ENCODE measurements around the gene ABCC1.

Gene ABCC1

GRCh38 chr16:15996432-15997109 is 47.2 kb downstream of the ABCC1 start:
- TF ChIP-seq, protein P1, sequence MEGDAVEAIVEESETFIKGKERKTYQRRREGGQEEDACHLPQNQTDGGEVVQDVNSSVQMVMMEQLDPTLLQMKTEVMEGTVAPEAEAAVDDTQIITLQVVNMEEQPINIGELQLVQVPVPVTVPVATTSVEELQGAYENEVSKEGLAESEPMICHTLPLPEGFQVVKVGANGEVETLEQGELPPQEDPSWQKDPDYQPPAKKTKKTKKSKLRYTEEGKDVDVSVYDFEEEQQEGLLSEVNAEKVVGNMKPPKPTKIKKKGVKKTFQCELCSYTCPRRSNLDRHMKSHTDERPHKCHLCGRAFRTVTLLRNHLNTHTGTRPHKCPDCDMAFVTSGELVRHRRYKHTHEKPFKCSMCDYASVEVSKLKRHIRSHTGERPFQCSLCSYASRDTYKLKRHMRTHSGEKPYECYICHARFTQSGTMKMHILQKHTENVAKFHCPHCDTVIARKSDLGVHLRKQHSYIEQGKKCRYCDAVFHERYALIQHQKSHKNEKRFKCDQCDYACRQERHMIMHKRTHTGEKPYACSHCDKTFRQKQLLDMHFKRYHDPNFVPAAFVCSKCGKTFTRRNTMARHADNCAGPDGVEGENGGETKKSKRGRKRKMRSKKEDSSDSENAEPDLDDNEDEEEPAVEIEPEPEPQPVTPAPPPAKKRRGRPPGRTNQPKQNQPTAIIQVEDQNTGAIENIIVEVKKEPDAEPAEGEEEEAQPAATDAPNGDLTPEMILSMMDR (IDR thresholded peaks at IDR 0.05) = no peak
- TF ChIP-seq ZFX (IDR thresholded peaks at IDR 0.05; ENCODE audit: borderline replicate concordance) = no peak
- no peak overlapping the region for H3K27ac ChIP-seq

- H3K27ac ChIP-seq = no peak overlapping the region
- TF ChIP-seq ZFX (IDR thresholded peaks at IDR 0.05; ENCODE audit: borderline replicate concordance) = no peak
- TF ChIP-seq, protein P1 (IDR thresholded peaks at IDR 0.05) = no peak
Measured at GRCh38 chr16:16000685-16001084, 51.3 kb downstream of the ABCC1 start.

GRCh38 chr16:16001596-16002255 is 52.3 kb downstream of the ABCC1 start:
- no peak overlapping the region for H3K27ac ChIP-seq
- TF ChIP-seq, protein P1 (IDR thresholded peaks at IDR 0.05) = no peak
- TF ChIP-seq ZFX (IDR thresholded peaks at IDR 0.05; ENCODE audit: borderline replicate concordance) = no peak

DNA sequence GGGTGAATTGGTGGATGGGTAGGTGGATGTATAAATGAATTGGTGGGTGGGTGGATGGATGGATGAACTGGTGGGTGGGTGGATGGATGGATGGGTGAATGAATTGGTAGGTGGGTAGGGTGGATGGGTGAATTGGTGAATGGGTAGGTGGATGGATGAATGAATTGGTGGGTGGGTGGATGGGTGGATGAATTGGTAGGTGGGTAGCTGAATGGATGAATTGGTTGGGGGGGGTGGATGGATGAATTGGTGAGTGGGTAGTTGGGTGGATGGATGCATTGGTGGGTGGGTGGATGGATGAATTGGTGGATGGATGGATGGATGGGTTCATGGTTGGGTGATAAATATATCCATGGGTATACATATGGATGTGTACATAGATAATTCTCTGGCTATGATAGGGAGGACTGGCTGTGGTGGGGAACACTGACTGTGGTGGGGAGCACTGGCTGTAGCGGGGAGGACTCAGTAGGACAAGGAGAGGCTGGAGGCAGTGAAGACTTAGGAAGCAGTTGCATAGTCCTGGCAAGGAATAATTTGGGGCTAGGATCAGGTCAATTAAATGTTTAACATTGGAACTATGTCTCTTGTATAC is 54.4 kb downstream of the ABCC1 start:
- no peak overlapping the region for H3K27ac ChIP-seq
- TF ChIP-seq, protein P1 (IDR thresholded peaks at IDR 0.05) = no peak
- no peak for TF ChIP-seq ZFX (IDR thresholded peaks at IDR 0.05; ENCODE audit: borderline replicate concordance)

DNA sequence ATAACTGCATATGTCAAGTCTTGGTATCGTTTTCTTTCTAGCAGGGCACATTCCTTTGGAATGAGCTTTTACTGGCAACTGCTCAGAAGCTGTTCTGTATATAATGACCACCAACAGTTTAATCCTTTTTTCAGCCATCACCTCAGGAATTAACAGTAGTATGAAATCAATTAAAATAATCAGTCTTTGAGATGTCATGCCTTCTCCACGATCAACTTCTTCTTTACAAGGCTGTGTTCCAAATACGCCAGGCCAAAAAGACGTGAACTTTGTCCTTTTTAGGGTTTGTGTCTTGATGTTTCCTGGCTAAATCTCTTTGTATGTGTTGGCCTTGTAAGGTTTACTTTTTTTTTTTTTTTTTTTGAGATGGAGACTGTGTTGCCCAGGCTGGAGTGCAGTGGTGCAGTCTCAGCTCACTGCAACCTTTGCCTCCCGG is 54.9 kb downstream of the ABCC1 start:
- no peak overlapping the region for H3K27ac ChIP-seq
- no peak for TF ChIP-seq ZFX (IDR thresholded peaks at IDR 0.05; ENCODE audit: borderline replicate concordance)
- TF ChIP-seq, protein P1 (IDR thresholded peaks at IDR 0.05) = no peak

DNA sequence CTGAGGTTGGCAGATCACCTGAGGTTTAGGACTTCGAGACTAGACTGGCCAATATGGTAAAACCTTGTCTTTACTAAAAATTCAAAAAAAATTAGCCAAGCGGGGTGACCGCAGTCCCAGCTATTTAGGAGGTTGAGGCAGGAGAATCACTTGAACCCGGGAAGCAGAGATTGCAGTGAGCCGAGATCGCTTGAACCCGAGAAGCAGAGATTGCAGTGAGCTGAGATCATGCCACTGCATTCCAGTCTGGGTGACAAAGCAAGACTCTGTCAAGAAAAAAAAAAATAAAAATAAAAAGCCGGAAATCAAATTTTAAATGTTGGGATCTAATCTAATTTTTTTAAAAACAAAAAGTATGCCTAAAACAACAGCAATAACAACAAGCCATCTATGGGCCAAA is 56.3 kb downstream of the ABCC1 start:
- TF ChIP-seq ZFX (IDR thresholded peaks at IDR 0.05; ENCODE audit: borderline replicate concordance) = no peak
- TF ChIP-seq, protein P1 (IDR thresholded peaks at IDR 0.05) = no peak
- no peak overlapping the region for H3K27ac ChIP-seq

- no peak overlapping the region for H3K27ac ChIP-seq
- TF ChIP-seq, protein P1 (IDR thresholded peaks at IDR 0.05) = no peak
- TF ChIP-seq ZFX (IDR thresholded peaks at IDR 0.05; ENCODE audit: borderline replicate concordance) = no peak
Measured at GRCh38 chr16:16006650-16007049, 57.2 kb downstream of the ABCC1 start.

Measured in 22Rv1 (cell line).